Caco-2 (cell line): ENCODE measurements around the gene C4orf50. TPM values are rescaled to one million over a fixed set of nuclear protein-coding genes. Genes with fewer than 3 reads are reported as not detected.

Source experiments
- BruUV-seq: library from RNA; stranded (reverse); fragments of 400-500 nt; replicated peaks from 2 replicates; lab custom pipeline; 2021; lab: Mats Ljungman, UMichigan
- CTCF ChIA-PET: fragments of 300-600 bp; sonication (Branson Sonifier 250); formaldehyde crosslinking; loops from one replicate; lab custom pipeline; 2022; ENCODE audit warnings: antibody characterized with exemption; lab: Charles Lee
- POLR2A ChIA-PET: fragments of 300-600 bp; sonication (Branson Sonifier 250); formaldehyde crosslinking; loops from one replicate; lab custom pipeline; 2022; ENCODE audit warnings: antibody characterized with exemption; lab: Charles Lee
- DNase-seq, 2 experiments: peaks; one replicate each; pipeline versions ENCODE4 v3.0.0 to v3.0.0-alpha.2; 2020 to 2022
- H3K27me3 ChIP-seq: replicated peaks from 2 replicates; pipeline ENCODE4 v1.6.0; 2011; ENCODE audit warnings: low read length; ENCODE audit not compliant: control insufficient read depth, insufficient read depth
- H3K36me3 ChIP-seq: 2 replicates; pipeline ENCODE4 v1.5.1; 2011; ENCODE audit warnings: low read length; ENCODE audit not compliant: control insufficient read depth, insufficient read depth
- H3K4me1 ChIP-seq: fragments of 250-450 bp; sonication (Bioruptor Pico); 2 replicates; pipeline ENCODE4 v1.5.1; 2020; ENCODE audit warnings: mild to moderate bottlenecking
- H3K4me3 ChIP-seq: 2 replicates; pipeline ENCODE4 v1.5.1; 2011; ENCODE audit warnings: low read depth, mild to moderate bottlenecking, control low read depth, low read length
- H3K9me3 ChIP-seq: fragments of 250-450 bp; sonication (Bioruptor Pico); 2 replicates; pipeline ENCODE4 v1.5.1; 2020; ENCODE audit warnings: mild to moderate bottlenecking, moderate library complexity
- H3K27ac Mint-ChIP-seq: one replicate; pipeline ENCODE4 v1.8.0; 2022; ENCODE audit warnings: mixed read lengths; ENCODE audit not compliant: unreplicated experiment
- H3K27me3 Mint-ChIP-seq: one replicate; pipeline ENCODE4 v1.8.0; 2022; ENCODE audit warnings: mixed read lengths; ENCODE audit not compliant: insufficient read depth, unreplicated experiment
- H3K36me3 Mint-ChIP-seq: one replicate; pipeline ENCODE4 v1.8.0; 2022; ENCODE audit warnings: mild to moderate bottlenecking, mixed read lengths; ENCODE audit not compliant: insufficient read depth, unreplicated experiment
- H3K4me1 Mint-ChIP-seq: one replicate; pipeline ENCODE4 v1.8.0; 2022; ENCODE audit warnings: low read depth, mixed read lengths; ENCODE audit not compliant: unreplicated experiment
- H3K4me3 Mint-ChIP-seq: one replicate; pipeline ENCODE4 v1.8.0; 2022; ENCODE audit warnings: mild to moderate bottlenecking, moderate library complexity, mixed read lengths; ENCODE audit not compliant: unreplicated experiment
- H3K9me3 Mint-ChIP-seq: one replicate; pipeline ENCODE4 v1.8.0; 2022; ENCODE audit warnings: mixed read lengths; ENCODE audit not compliant: unreplicated experiment
- CTCF ChIP-seq, 2 experiments: fragments of 200-600 bp in 1 of 2; IDR thresholded peaks; 1 replicate in 1 of 2; 2 replicates in 1 of 2; pipeline versions ENCODE4 v1.5.1 to v1.8.0; 2011 to 2022; ENCODE audit warnings: antibody characterized with exemption in 1 of 2, control low read depth in 1 of 2, inconsistent platforms in 1 of 2, low read depth in 1 of 2, low read length in 1 of 2, mild to moderate bottlenecking in 1 of 2, moderate library complexity in 1 of 2; ENCODE audit not compliant: insufficient read depth in 1 of 2, severe bottlenecking in 1 of 2, unreplicated experiment in 1 of 2
- intact Hi-C: fragments of 100-400 bp; cut with micrococcal nuclease; formaldehyde crosslinking; loops from one replicate; pipeline ENCODE4 v1.10.0; 2022; ENCODE audit not compliant: unreplicated experiment
- total RNA-seq: library from RNA; stranded (reverse); gene quantifications from 2 replicates; pipeline ENCODE4 v1.2.3, GENCODE V29; 2022

Gene C4orf50
- total RNA-seq, 1 experiment from 2014 or later: not detected

GRCh38 chr4:6059375-6059805 lies 41.2 kb upstream of the C4orf50 start:
- no peak overlapping the region for H3K4me3 Mint-ChIP-seq
- Histone ChIP-seq H3K36me3 (no peaks in the 10 kb centered on the region), H3K4me1 (no peaks in the 10 kb centered on the region), H3K9me3 (peaks cover 14% of the 10 kb centered on the region), H3K4me3 (no peak overlapping the region), H3K27me3 (no peaks in the 10 kb centered on the region)
- ChIA-PET POLR2A (no interaction called here), CTCF (no interaction called here)
- intact Hi-C loops: no loop called here
- no peaks in the 10 kb centered on the region for H3K36me3 Mint-ChIP-seq
- H3K9me3 Mint-ChIP-seq: peaks cover 6% of the 10 kb centered on the region
- no peaks in the 10 kb centered on the region for H3K4me1 Mint-ChIP-seq
- H3K27ac Mint-ChIP-seq: no peak overlapping the region
- peaks cover 6% of the 10 kb centered on the region for H3K27me3 Mint-ChIP-seq
- no peak for DNase-seq
- no peak for TF ChIP-seq CTCF (IDR thresholded peaks at IDR 0.05; ENCODE audit: insufficient read depth in 1 of 2, low read depth in 1 of 2, low read length in 1 of 2, severe bottlenecking in 1 of 2, unreplicated experiment in 1 of 2)
- BruUV-seq: no TSS peak

- TF ChIP-seq CTCF (IDR thresholded peaks at IDR 0.05; ENCODE audit: insufficient read depth in 1 of 2, low read depth in 1 of 2, low read length in 1 of 2, severe bottlenecking in 1 of 2, unreplicated experiment in 1 of 2): no peak
- intact Hi-C loops: no loop called here
- no peak for DNase-seq
- Mint-ChIP-seq H3K4me1 (no peaks in the 10 kb centered on the region), H3K36me3 (no peaks in the 10 kb centered on the region), H3K9me3 (peaks cover 6% of the 10 kb centered on the region), H3K27me3 (peaks cover 5% of the 10 kb centered on the region), H3K27ac (no peak overlapping the region), H3K4me3 (no peak overlapping the region)
- ChIA-PET POLR2A (no interaction called here), CTCF (no interaction called here)
- Histone ChIP-seq H3K4me1 (no peaks in the 10 kb centered on the region), H3K36me3 (no peaks in the 10 kb centered on the region), H3K4me3 (no peak overlapping the region), H3K27me3 (no peaks in the 10 kb centered on the region), H3K9me3 (peaks cover 14% of the 10 kb centered on the region)
- no TSS peak for BruUV-seq
These were observed 40.5 kb upstream of the C4orf50 start for GRCh38 chr4:6058531-6059374.

GRCh38 chr4:6056976-6057766 lies 38.9 kb upstream of the C4orf50 start:
- no peaks in the 10 kb centered on the region for H3K27me3 ChIP-seq
- Mint-ChIP-seq H3K36me3 (no peaks in the 10 kb centered on the region), H3K27ac (no peak overlapping the region), H3K4me1 (no peaks in the 10 kb centered on the region), H3K9me3 (peaks cover 6% of the 10 kb centered on the region), H3K4me3 (no peak overlapping the region), H3K27me3 (peaks cover 4% of the 10 kb centered on the region)
- H3K4me3 ChIP-seq: no peak overlapping the region
- H3K9me3 ChIP-seq: peaks cover 14% of the 10 kb centered on the region
- POLR2A ChIA-PET: no interaction called here
- no peak for DNase-seq
- BruUV-seq: no TSS peak
- CTCF ChIA-PET: interaction anchor here (0.7 kb wide), 1 partner anchor 24 kb away, joined by 3 read pairs; no protein-coding TSS in a partner anchor
- no peaks in the 10 kb centered on the region for H3K36me3 ChIP-seq
- no peak for TF ChIP-seq CTCF (IDR thresholded peaks at IDR 0.05; ENCODE audit: insufficient read depth in 1 of 2, low read depth in 1 of 2, low read length in 1 of 2, severe bottlenecking in 1 of 2, unreplicated experiment in 1 of 2)
- intact Hi-C loops: no loop called here
- no peaks in the 10 kb centered on the region for H3K4me1 ChIP-seq
